ENCODE measurements around the gene ZBP1.

The ZBP1 gene

GRCh38 chr20:57571782-57572416 is 48.3 kb downstream of the ZBP1 start:
- Mint-ChIP-seq H3K9me3 (no peaks in the 10 kb centered on the region), H3K27me3 (peaks cover 9% of the 10 kb centered on the region), H3K4me3 (no peak overlapping the region), H3K4me1 (no peaks in the 10 kb centered on the region), H3K27ac (no peak overlapping the region), H3K36me3 (no peaks in the 10 kb centered on the region)

- no peak overlapping the region for H3K4me3 Mint-ChIP-seq
These were observed 49.3 kb downstream of the ZBP1 start for GRCh38 chr20:57570920-57571319.

GRCh38 chr20:57570145-57570850 is 49.9 kb downstream of the ZBP1 start:
- Mint-ChIP-seq H3K27me3 (peaks cover 9% of the 10 kb centered on the region), H3K4me1 (no peaks in the 10 kb centered on the region), H3K36me3 (no peaks in the 10 kb centered on the region), H3K4me3 (no peak overlapping the region), H3K27ac (no peak overlapping the region), H3K9me3 (no peaks in the 10 kb centered on the region)

More at GRCh38 chr20:57570920-57571319, 49.3 kb downstream of the ZBP1 start:
- Mint-ChIP-seq H3K27me3 (peaks cover 9% of the 10 kb centered on the region), H3K36me3 (no peaks in the 10 kb centered on the region), H3K4me1 (no peaks in the 10 kb centered on the region), H3K9me3 (no peaks in the 10 kb centered on the region), H3K27ac (no peak overlapping the region)

- no peak overlapping the region for H3K4me3 Mint-ChIP-seq
- no peak overlapping the region for H3K27ac Mint-ChIP-seq
- no peaks in the 10 kb centered on the region for H3K36me3 Mint-ChIP-seq
- H3K9me3 Mint-ChIP-seq, result no peaks in the 10 kb centered on the region
- H3K4me1 Mint-ChIP-seq, result no peaks in the 10 kb centered on the region
- peaks cover 9% of the 10 kb centered on the region for H3K27me3 Mint-ChIP-seq
These were observed 51.3 kb downstream of the ZBP1 start for GRCh38 chr20:57568960-57569359.

- no peaks in the 10 kb centered on the region for H3K36me3 Mint-ChIP-seq
- H3K27me3 Mint-ChIP-seq, result peaks cover 9% of the 10 kb centered on the region
These were observed 51.9 kb downstream of the ZBP1 start for GRCh38 chr20:57568088-57568896.

GRCh38 chr20:57567471-57568079 is 52.7 kb downstream of the ZBP1 start:
- Mint-ChIP-seq H3K27ac (no peak overlapping the region), H3K4me3 (no peak overlapping the region), H3K36me3 (no peaks in the 10 kb centered on the region), H3K4me1 (no peaks in the 10 kb centered on the region), H3K9me3 (no peaks in the 10 kb centered on the region), H3K27me3 (peaks cover 7% of the 10 kb centered on the region)

More at GRCh38 chr20:57568088-57568896, 51.9 kb downstream of the ZBP1 start:
- no peaks in the 10 kb centered on the region for H3K4me1 Mint-ChIP-seq
- no peaks in the 10 kb centered on the region for H3K9me3 Mint-ChIP-seq
- H3K4me3 Mint-ChIP-seq, result no peak overlapping the region
- H3K27ac Mint-ChIP-seq, result no peak overlapping the region

- Mint-ChIP-seq H3K9me3 (no peaks in the 10 kb centered on the region), H3K27me3 (peaks cover 7% of the 10 kb centered on the region), H3K36me3 (no peaks in the 10 kb centered on the region), H3K27ac (no peak overlapping the region), H3K4me3 (no peak overlapping the region), H3K4me1 (no peaks in the 10 kb centered on the region)
These were observed 53.3 kb downstream of the ZBP1 start for GRCh38 chr20:57566803-57567459.

GRCh38 chr20:57566399-57566798 is 53.8 kb downstream of the ZBP1 start:
- H3K27ac Mint-ChIP-seq, result no peak overlapping the region
- H3K27me3 Mint-ChIP-seq, result peaks cover 5% of the 10 kb centered on the region
- H3K4me3 Mint-ChIP-seq, result no peak overlapping the region

GRCh38 chr20:57564951-57565642 is 55.1 kb downstream of the ZBP1 start:
- Mint-ChIP-seq H3K9me3 (no peaks in the 10 kb centered on the region), H3K4me1 (no peaks in the 10 kb centered on the region), H3K27me3 (peaks cover 2% of the 10 kb centered on the region), H3K36me3 (no peaks in the 10 kb centered on the region), H3K27ac (no peak overlapping the region), H3K4me3 (no peak overlapping the region)

More at GRCh38 chr20:57566399-57566798, 53.8 kb downstream of the ZBP1 start:
- Mint-ChIP-seq H3K4me1 (no peaks in the 10 kb centered on the region), H3K36me3 (no peaks in the 10 kb centered on the region), H3K9me3 (no peaks in the 10 kb centered on the region)

- no peak overlapping the region for H3K27ac Mint-ChIP-seq
These were observed 55.9 kb downstream of the ZBP1 start for GRCh38 chr20:57564180-57564802.

GRCh38 chr20:57563522-57563921 is 56.7 kb downstream of the ZBP1 start:
- Mint-ChIP-seq H3K27ac (no peak overlapping the region), H3K27me3 (no peaks in the 10 kb centered on the region), H3K36me3 (no peaks in the 10 kb centered on the region), H3K9me3 (no peaks in the 10 kb centered on the region), H3K4me1 (no peaks in the 10 kb centered on the region), H3K4me3 (no peak overlapping the region)

More at GRCh38 chr20:57564180-57564802, 55.9 kb downstream of the ZBP1 start:
- Mint-ChIP-seq H3K9me3 (no peaks in the 10 kb centered on the region), H3K4me1 (no peaks in the 10 kb centered on the region), H3K36me3 (no peaks in the 10 kb centered on the region), H3K4me3 (no peak overlapping the region), H3K27me3 (peaks cover 2% of the 10 kb centered on the region)

- no peak overlapping the region for H3K4me3 Mint-ChIP-seq
- H3K4me1 Mint-ChIP-seq, result no peaks in the 10 kb centered on the region
- no peaks in the 10 kb centered on the region for H3K36me3 Mint-ChIP-seq
- H3K27ac Mint-ChIP-seq, result no peak overlapping the region
- no peaks in the 10 kb centered on the region for H3K27me3 Mint-ChIP-seq
- no peaks in the 10 kb centered on the region for H3K9me3 Mint-ChIP-seq
These were observed 57.4 kb downstream of the ZBP1 start for GRCh38 chr20:57562541-57563465.

GRCh38 chr20:57561356-57562279 is 58.6 kb downstream of the ZBP1 start:
- Mint-ChIP-seq H3K27me3 (peaks cover 4% of the 10 kb centered on the region), H3K4me1 (no peaks in the 10 kb centered on the region), H3K36me3 (no peaks in the 10 kb centered on the region), H3K9me3 (no peaks in the 10 kb centered on the region), H3K27ac (no peak overlapping the region), H3K4me3 (no peak overlapping the region)
